ENCODE data around the gene IPO11.
"Not testable (repeated sequence)": the region's sequence is repeated elsewhere in the genome, so short reads cannot be mapped to it uniquely, and the experiment has no call there.

IPO11 gene

DNA sequence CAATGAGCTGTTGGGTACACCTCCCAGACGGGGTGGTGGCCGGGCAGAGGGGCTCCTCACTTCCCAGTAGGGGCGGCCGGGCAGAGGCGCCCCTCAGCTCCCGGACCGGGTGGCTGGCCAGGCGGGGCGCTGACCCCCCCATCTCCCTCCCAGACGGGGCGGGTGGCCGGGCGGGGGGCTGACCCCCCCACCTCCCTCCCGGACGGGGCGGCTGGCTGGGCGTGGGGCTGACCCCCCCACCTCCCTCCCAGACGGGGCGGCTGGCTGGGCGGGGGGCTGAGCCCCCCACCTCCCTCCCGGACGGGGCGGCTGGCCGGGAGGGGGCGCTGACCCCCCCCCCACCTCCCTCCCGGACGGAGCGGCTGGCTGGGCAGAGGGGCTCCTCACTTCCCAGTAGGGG is 100.5 kb downstream of the IPO11 start:
- not testable (repeated sequence) for FAIRE-seq

DNA sequence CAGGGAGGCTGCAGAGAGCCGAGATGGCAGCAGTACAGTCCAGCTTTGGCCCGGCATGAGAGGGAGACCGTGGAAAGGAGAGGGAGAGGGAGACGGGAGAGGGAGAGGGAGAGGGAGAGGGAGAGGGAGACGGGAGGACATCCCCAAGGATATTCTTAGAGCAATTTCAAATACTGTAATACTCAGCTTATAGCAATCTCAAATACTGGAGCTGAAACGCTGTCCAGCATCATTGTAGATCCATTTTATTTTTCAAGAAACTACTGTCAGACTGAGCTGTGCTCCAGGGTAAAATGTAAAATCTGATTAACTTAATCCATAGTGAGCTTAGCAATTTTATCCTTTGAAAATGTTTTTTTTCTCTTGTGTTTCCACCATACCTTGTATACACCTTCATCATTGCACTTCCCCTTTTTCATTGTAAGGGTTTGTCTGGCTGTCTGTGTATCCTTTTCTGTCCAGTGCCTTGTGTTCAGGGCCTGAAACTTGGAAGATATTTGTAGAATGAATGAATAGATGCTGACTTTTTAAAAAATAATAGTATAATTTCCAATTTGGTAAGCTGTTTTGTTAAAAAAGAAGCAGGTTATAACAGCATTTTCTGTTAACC is 102.1 kb downstream of the IPO11 start:
- DNase-seq (ENCODE audit: low spot score) = no peak
- FAIRE-seq = no peak

More for the DNA sequence above, 100.5 kb downstream of the IPO11 start:
- DNase-seq (ENCODE audit: low spot score) = not testable (repeated sequence)

DNA sequence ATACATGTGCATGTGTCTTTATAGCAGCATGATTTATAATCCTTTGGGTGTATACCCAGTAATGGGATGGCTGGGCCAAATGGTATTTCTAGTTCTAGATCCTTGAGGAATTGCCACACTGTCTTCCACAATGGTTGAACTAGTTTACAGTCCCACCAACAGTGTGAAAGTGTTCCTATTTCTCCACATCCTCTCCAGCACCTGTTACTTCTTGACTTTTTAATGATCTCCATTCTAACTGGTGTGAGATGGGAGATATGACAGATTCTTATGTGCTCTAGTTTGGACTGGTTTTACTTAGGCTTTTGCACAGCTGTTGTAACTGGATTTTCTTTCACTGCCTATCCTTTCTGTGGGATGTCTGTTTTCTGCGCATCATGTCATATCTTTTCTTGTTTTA is 108.2 kb downstream of the IPO11 start:
- FAIRE-seq; DNase-seq (ENCODE audit: low spot score): not testable (repeated sequence)

DNA sequence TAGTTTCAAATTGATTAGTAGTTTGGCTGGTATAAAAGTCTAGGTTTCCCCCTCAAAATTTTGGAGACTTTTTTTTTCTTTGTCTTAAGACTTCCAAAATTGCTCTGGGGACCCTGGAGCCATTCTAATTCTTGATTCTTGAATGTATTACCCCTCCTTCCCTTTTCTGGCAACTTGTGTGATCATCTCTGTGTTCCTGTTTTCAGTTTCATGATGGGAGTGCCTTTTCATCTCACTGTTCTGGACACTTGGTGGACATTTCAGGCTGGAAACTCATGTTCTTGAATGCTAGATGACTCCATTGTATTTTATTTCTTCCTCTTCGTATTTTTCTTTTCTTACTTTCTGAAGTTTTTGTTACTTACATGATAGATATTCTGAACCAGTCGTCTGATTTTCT is 108.8 kb downstream of the IPO11 start:
- DNase-seq (ENCODE audit: low spot score) (no peak), FAIRE-seq (no peak)

DNA sequence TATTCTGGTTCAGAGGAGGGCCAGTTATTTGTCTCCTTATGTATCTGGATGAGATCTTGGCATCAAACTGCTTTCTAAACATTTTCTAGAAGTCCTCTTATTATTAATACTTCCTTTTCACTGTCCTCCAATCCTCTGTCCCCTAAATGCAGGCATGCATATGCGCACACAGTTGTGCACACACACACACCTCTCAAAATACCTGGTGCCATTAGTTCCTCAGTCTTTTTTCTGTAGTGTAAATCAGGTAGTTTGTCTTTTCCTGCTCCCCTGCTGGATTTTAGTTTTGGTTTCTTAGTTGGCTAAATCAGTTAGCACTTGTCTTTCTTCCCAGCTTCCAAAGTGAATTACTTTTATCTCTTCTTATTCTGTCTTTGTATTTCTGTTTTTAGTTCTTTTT is 110.2 kb downstream of the IPO11 start:
- FAIRE-seq (no peak), DNase-seq (ENCODE audit: low spot score) (no peak)

DNA sequence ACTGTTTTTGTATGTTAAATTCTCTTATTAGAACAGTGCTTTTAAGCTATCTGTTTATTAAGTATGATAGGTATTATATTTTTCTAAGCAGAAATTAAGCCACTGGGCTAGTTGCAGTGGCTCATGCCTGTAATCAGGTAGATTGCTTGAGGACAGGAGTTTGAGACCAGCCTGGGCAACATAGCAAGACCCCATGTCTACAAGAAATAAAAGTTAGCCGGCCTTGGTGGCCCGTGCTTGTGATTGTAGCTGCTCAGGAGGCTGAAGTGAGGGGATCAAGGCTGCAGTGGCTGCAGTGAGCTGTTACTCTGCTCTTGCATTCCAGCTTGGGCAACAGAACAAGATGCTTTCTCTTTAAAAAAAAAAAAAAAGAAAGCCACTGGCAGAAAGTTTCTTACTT is 121.0 kb downstream of the IPO11 start:
- DNase-seq (ENCODE audit: low spot score) (no peak), FAIRE-seq (no peak)

DNA sequence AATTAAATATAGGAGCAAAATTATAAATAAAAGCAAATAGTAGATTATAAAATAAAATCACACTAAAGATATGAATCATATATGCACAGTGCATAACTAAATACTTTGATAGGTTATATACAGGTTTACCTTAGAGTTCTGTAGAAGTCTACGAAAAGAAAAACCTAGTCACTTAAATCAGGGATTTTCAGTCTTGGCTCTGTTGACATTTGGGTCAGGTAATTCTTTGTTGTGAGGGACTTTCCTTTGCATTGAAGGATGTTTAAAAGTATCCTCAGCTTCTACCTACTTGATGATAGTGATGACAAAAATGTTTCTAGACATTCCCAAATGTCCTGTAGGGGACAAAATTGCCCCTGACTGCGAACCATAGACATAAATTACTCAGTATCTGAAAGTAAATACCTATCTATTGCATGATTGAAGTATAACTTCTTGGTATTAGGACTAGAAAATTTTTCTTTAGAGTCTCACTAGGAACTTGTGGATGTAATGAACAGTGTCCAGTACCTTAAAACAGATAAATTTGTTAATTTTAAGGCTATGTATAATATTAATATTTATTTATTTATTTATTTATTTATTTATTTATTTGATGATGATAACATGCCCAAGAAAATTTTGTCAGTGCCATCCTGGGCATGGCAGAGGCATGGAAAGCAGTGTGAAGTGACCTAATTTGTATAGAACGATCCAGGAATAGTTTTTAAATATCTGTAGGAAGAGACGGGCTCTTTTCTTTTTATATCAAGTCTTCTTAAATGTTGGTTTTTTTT is 122.1 kb downstream of the IPO11 start:
- DNase-seq (ENCODE audit: low spot score) = no peak
- FAIRE-seq = no peak

DNA sequence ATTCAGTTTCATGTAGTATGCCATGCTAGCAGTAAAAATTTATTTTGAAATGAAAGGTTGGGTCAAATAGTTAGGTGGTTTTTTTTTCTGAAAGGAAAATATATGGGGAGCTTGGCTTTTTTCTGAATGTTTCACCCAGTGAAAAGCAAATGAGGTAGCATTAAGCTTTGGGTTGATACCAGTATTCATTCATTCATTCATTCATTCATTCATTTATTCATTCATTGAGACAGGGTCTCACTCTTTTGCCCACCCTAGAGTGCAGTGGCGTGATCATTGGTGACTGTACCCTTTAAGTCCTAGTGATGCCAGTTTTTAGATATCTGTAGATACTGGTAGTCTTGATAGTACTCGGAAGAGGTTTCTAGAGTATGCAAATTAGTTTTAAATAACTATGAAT is 123.7 kb downstream of the IPO11 start:
- no peak for DNase-seq (ENCODE audit: low spot score)
- FAIRE-seq = no peak

DNA sequence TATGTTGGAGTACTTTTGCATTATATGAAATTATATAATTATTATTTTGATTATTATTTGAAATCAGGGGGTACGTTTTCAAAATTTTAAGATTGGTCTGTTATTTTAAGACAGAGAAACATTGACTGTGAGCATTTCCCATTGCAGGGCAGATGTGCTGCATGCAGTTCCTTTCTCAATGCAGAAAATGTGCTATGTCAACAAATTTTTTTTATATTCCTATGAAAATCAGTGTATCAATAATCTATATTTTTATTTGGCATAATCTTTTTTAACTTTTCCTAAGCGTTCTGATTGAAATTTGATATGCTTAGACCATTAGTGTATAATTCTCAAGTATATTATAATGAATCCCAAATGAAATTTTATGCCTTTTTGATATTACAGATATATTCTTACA is 124.2 kb downstream of the IPO11 start:
- DNase-seq (ENCODE audit: low spot score) (no peak), FAIRE-seq (no peak)

DNA sequence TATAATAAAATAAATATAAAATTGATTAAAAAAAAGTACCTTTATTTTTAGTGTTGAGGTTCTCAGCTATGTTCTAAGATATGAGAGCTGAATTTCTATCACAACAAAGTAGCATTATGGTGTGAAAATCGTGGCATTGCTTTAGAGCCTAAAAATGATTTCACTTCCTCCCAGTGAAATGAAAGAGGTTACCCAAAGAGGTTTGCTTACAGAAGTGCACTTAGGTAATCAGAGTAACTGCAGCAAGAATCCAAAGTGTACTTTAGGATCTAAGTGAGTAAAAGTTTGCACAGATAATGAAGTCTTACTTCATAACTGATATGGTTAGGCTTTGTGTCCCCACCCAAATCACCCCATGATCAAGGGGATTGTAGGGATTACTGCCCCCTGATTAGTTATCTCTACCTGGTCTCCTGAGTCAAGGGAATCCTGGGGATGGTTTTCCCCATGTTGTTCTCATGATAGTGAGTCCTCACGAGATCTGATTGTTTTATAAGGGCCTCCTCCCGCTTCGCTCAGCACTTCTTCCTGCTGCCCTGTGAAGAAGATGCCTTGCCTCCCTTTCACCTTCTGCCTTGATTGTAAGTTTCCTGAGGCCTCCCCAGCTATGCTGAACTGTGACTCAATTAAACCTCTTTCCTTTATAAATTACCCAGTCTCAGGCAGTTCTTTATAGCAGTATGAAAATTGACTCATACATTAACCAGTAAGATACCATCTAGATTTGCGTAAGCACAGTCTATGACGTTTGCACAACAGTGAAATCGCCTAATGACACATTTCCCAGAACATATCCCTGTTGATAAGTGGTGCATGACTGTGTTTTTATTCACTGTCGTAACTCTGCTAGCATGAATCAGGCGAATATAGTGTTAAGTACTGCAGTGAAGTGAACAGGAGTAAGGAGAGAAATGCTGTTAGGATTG is 125.7 kb downstream of the IPO11 start:
- DNase-seq (ENCODE audit: low spot score) = no peak
- no peak for FAIRE-seq

DNA sequence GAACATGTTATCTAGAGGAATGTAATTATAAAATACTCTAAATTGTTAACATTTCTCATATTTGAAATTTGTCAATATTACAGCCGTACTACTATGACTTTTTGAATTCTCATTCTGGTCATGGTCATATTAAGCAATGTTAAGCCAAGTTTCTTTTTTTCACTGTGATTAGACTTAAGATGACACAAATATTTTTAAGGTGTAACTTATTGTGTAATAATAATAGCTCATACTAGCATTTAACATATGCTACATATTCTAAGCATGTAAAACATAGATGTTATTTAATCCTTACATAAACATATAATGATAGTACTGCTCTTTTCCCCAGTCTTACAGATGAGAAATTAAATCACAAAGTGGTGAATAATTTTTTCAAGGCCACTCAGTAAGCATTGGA is 130.2 kb downstream of the IPO11 start:
- DNase-seq (ENCODE audit: low spot score) (no peak), FAIRE-seq (no peak)

DNA sequence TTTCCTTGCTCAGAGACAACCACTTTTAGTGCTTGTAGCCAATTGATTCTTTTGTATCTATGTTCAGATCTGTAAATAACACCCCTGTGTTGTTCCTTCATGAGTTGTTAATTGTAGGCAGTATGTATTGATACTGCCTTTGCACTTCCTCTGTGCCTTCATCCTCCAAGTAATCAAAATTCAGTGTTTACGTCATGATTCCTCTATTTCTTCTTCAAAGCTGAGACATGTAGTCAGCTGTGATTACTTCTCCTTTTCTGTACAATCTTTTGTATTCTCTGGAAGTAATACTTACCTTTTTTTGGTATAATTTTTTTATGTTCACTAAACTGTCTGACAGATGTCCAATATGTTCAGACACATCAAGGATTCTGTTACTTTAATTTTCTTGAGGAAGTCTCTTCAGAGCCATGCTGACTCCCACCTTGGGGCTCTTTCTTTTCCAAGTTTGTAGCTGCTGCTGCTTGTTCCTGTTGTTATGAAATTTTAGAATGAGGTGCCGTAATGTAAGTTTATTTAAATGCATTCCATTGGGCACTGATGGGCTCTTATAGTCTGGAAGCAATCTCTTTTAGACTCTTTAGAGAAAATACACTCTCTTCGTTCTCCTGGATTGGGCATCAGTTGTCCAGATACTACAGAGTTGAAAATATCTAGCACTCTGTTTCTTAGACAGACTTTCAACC is 135.5 kb downstream of the IPO11 start:
- no peak for FAIRE-seq
- DNase-seq (ENCODE audit: low spot score) = no peak

DNA sequence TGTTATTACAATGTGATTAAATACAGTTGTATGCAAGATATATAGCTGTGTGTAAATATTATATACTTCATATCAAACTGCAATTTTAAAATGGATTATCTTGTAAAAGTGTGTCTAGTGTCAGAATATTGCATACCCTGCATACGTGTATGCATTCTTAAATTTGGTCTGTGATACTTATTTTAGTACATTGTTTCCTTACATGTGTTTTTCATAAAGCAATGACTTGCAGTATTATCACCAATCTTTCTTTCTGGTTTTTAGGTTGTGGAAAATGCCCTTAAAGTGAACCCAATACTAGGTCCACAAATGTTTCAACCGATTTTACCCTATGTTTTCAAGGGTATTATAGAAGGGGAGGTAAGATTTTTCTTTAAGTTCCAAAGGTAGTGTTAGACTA is 137.5 kb downstream of the IPO11 start:
- DNase-seq (ENCODE audit: low spot score) (no peak), FAIRE-seq (no peak)

DNA sequence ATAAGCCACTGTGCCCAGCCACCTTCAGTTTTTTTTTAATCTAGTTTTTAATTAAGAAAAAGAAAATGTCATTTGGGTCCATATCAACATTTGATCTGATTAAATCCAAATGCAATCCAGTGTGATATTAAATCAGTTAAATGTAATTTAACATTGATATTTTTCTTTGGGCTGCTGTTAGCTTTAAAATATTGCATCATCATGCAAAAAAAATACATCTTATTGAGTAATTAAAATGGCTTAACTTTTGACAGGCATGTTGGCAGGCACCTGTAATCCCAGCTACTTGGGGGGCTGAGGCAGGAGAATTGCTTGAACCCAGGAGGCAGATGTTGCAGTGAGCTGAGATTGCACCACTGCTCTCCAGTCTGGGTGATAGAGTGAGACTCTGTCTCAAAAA is 143.4 kb downstream of the IPO11 start:
- DNase-seq (ENCODE audit: low spot score) = no peak
- no peak for FAIRE-seq

DNA sequence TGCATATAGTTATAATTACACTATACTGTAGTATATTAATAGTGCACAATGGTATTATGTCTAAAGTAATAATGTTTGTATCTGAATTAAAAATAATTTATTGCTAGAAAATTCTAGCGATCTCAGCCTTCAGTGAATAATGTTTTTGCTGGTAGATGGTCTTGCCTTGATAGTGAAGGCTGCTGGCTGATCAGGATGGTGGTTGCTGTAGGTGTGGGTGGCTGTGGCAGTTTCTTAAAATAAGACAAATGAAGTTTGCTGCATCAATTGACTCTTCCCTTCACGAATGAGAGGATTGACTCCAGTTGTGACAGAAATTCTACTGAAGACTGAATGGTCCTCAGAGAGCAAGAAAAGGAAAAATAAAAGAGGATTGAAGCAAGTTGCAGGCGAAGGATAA is 146.4 kb downstream of the IPO11 start:
- FAIRE-seq (no peak), DNase-seq (ENCODE audit: low spot score) (no peak)

DNA sequence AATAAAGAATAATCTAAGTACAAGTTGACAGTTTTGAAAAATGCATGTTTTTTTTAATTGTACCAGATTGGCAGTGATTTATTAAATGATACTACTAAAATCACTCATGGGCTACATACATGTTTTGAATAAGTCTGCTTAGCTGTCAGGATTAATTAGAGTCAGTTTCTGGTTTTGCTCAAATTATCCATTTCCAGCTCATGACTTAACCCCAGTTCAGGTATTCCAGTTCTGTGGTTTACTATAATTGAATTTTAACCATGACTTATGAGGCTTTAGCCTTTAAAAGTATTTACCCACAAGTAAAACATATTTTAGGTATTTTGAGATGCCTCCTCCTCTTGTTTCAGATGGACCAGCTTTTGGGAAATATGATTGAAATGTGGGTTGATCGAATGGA is 148.2 kb downstream of the IPO11 start:
- DNase-seq (ENCODE audit: low spot score) (no peak), FAIRE-seq (no peak)

DNA sequence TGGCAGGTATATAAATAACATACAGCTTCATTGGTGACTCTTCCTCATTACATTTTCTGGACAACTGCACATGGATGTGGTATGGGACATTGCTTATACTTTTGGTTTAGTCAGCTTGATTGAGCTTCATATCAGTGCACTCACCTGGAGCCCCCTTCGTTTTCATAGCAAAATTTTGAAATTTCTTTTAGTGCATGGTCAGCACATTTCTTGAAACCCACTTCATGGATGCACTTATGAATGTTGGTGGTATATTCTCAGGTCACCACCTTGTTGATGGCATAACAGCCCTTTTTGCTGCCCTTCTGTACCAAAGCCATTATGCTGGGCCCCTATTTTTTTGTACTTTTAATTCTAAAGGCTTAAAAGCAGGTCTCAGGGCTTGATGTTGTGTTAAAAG is 149.3 kb downstream of the IPO11 start:
- FAIRE-seq = no peak
- no peak for DNase-seq (ENCODE audit: low spot score)

DNA sequence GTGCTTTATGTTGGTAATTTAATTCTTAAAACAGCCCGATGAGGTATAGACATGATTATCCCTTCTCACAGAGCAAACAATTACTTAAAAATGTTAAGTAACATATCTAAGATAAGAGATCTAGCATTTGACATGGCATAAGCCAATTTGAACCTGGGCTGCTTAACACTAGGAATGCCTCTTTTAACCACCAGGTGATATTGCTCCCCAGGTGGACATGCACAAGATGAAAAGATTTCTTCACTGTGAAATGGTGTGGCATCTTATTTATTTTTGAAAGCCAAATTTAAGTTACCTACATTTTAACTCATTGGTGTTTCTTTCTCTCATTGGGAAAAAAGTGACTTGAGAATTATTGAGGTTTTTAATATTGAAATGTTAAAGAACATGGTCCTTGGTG is 150.3 kb downstream of the IPO11 start:
- FAIRE-seq = no peak
- DNase-seq (ENCODE audit: low spot score) = no peak

DNA sequence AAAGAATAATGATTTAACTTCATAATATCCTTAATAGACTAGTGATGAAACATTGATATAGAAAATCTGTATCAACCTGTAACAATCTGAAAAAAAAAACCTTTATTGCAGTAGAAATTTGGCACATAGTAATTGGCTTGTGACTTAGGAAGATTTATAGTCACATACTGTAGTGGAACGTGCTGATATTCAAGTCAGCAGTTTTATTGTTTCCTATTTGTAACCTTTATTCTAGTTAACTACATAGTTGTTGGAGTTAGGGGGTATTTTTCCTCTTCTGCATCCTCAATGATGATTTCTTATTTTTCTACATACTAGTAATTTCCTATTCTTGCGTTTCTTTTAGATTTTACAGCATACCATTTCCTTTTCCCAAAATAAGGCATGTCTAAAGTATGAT is 151.5 kb downstream of the IPO11 start:
- no peak for FAIRE-seq
- DNase-seq (ENCODE audit: low spot score) = no peak

DNA sequence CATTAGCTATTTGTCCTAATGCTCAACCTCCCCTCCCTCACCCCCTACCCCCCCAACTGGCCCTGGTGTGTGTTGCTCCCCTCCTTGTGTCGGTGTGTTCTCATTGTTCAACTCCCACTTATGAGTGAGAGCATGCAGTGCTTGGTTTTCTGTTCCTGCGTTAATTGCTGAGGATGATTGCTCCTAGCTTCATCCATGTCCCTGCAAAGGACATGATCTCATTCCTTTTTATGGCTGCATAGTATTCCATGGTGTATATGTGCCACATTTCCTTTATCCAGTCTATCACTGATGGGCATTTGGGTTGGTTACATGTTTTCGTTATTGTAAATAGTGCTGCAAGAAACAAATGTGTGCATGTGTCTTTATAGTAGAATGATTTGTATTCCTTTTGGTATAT is 153.2 kb downstream of the IPO11 start:
- not testable (repeated sequence) for DNase-seq (ENCODE audit: low spot score); FAIRE-seq

DNA sequence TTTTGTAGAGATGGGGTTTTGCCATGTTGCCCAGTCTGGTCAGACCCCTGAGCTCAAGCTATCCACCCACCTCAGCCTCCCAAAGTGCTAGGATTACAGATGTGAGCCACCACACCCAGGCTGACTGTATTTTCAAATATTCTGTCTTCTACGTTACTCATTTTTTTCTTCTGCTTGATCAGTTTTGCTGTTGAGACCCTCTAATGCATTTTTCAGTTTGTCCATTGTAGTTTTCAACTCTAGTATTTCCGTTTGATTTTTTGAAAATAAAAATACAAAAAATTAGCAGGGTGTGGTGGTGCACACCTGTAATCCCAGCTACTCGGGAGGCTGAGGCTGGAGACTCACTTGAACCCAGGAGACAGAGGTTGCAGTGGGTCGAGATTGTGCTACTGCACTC is 155.6 kb downstream of the IPO11 start:
- FAIRE-seq (no peak), DNase-seq (ENCODE audit: low spot score) (no peak)
